OCI-LY7 (cell line): Measurements from ENCODE around the gene CRYZL1.

Source experiments
- CTCF ChIP-seq: fragments of 200-600 bp; sonication (generic); conservative IDR thresholded peaks from 2 replicates; pipeline ENCODE4 v1.5.1; 2014; ENCODE audit warnings: mild to moderate bottlenecking, antibody characterized with exemption, low read length, moderate library complexity, mixed read lengths
- EZH2phosphoT487 ChIP-seq: fragments of 200-600 bp; sonication (generic); IDR thresholded peaks from 2 replicates; pipeline ENCODE4 v1.6.1; 2018; ENCODE audit warnings: low read depth, borderline replicate concordance, mild to moderate bottlenecking, mixed run types, antibody characterized with exemption, low read length, moderate library complexity, mixed read lengths

DNA sequence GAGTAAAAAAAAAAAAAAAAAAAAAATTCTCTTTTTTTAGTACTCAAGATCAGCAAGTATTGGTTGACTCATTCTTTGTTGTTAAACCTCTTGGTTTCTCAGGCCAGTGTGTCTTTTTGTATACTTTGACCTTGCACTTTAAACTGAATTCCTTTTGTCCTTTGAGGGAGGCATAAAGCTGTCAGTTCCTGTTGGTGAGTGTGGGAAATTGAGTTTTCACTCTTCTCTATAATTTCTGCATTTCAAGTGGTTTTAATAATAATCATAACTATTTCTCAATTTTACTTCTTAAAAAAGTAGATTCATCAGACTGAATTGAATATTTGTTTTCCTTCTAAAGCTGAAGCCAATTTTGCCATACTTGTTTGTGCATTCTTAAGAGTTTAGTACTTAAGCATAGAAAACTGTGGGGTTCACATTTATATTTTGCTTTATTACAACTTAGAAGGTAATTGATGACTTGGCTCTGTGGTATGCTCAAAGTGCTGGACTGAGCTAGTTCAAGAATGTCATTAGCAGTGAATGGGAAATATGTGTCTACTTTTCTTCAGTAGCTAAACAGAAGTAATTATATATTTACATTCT lies 44.2 kb upstream of the CRYZL1 start:
- TF ChIP-seq CTCF (no peak), EZH2phosphoT487 (no peak)
